ENCODE measurements around the gene NTRK3. TPM values are rescaled to one million over a fixed set of nuclear protein-coding genes. Genes with fewer than 3 reads are reported as not detected.

The NTRK3 gene
- total RNA-seq, 2 experiments from 2014 or later, result not detected

GRCh38 chr15:88246081-88246480 is 10.5 kb downstream of the NTRK3 start:
- no peaks in the 10 kb centered on the region for H3K9me3 Mint-ChIP-seq
- H3K36me3 Mint-ChIP-seq (ENCODE audit: low read depth), result no peaks in the 10 kb centered on the region
- peaks cover 5% of the 10 kb centered on the region for H3K4me1 Mint-ChIP-seq (ENCODE audit: low read depth)
- peaks cover 16% of the 10 kb centered on the region for H3K27me3 Mint-ChIP-seq
- no peak for ATAC-seq
- TF ChIP-seq, protein P1, sequence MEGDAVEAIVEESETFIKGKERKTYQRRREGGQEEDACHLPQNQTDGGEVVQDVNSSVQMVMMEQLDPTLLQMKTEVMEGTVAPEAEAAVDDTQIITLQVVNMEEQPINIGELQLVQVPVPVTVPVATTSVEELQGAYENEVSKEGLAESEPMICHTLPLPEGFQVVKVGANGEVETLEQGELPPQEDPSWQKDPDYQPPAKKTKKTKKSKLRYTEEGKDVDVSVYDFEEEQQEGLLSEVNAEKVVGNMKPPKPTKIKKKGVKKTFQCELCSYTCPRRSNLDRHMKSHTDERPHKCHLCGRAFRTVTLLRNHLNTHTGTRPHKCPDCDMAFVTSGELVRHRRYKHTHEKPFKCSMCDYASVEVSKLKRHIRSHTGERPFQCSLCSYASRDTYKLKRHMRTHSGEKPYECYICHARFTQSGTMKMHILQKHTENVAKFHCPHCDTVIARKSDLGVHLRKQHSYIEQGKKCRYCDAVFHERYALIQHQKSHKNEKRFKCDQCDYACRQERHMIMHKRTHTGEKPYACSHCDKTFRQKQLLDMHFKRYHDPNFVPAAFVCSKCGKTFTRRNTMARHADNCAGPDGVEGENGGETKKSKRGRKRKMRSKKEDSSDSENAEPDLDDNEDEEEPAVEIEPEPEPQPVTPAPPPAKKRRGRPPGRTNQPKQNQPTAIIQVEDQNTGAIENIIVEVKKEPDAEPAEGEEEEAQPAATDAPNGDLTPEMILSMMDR (IDR thresholded peaks at IDR 0.05), result no peak
- no peak overlapping the region for H3K27ac Mint-ChIP-seq
- no peak overlapping the region for H3K4me3 Mint-ChIP-seq
- CTCF ChIA-PET, result interaction anchor here (0.8 to 5.9 kb wide), 16 partner anchors 9 to 1623 kb away, joined by 3 to 64 read pairs (median 4); no protein-coding TSS in a partner anchor
- POLR2A ChIA-PET, result no interaction called here
- no peak for DNase-seq
- intact Hi-C loops (cut with micrococcal nuclease), result loop anchor here (10.0 kb wide), 1 partner anchor 209 kb away; no protein-coding TSS in a partner anchor

GRCh38 chr15:88243895-88244787 is 12.4 kb downstream of the NTRK3 start:
- ChIA-PET CTCF (interaction anchor here (0.6 to 5.9 kb wide), 24 partner anchors 8 to 1630 kb away, joined by 3 to 64 read pairs (median 4); partner anchors contain the start of gene NTRK3), POLR2A (no interaction called here)
- H3K27ac Mint-ChIP-seq, result no peak overlapping the region
- intact Hi-C loops (cut with micrococcal nuclease), result loop anchor here (10.0 kb wide), 1 partner anchor 211 kb away; no protein-coding TSS in a partner anchor
- peaks cover 5% of the 10 kb centered on the region for H3K4me1 Mint-ChIP-seq (ENCODE audit: low read depth)
- H3K4me3 Mint-ChIP-seq, result no peak overlapping the region
- ATAC-seq, result peak; percentile 62
- TF ChIP-seq, protein P1 (IDR thresholded peaks at IDR 0.05), result peak; percentile 81
- DNase-seq, result peak; percentile 33
- H3K9me3 Mint-ChIP-seq, result no peaks in the 10 kb centered on the region
- H3K27me3 Mint-ChIP-seq, result peaks cover 18% of the 10 kb centered on the region
- H3K36me3 Mint-ChIP-seq (ENCODE audit: low read depth), result no peaks in the 10 kb centered on the region

- ATAC-seq, result no peak
- DNase-seq, result no peak
- ChIA-PET POLR2A (no interaction called here), CTCF (interaction anchor here (0.7 to 3.2 kb wide), 9 partner anchors 9 to 212 kb away, joined by 3 to 8 read pairs (median 3); no protein-coding TSS in a partner anchor)
- Mint-ChIP-seq H3K27me3 (peaks cover 18% of the 10 kb centered on the region), H3K9me3 (no peaks in the 10 kb centered on the region), H3K4me3 (no peak overlapping the region), H3K27ac (no peak overlapping the region), H3K4me1 (ENCODE audit: low read depth) (peaks cover 5% of the 10 kb centered on the region), H3K36me3 (ENCODE audit: low read depth) (no peaks in the 10 kb centered on the region)
- intact Hi-C loops (cut with micrococcal nuclease), result loop anchor here (10.0 kb wide), 1 partner anchor 212 kb away; no protein-coding TSS in a partner anchor
- TF ChIP-seq, protein P1 (IDR thresholded peaks at IDR 0.05), result no peak
Measured at GRCh38 chr15:88242586-88243555, 13.7 kb downstream of the NTRK3 start.

DNA sequence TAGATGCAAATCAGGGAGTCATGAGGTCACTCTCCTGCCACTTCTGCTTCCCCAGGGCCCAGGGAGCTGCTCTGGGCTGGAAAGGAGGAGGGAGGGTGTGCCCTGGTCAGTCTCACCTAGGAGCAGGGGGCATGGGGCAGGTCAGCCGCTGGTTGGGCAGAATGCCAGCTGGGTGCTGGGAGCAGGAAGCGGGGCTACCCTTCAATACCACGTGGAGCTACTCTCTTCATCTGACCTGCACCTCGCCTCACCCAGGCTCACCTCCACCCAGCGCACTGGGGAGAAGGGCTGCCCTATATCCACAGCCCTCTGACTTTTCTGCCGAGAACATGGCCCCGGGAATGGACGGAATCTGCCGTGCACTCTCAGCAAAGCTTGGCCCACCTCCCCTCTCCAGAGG is 15.1 kb downstream of the NTRK3 start:
- intact Hi-C loops (cut with micrococcal nuclease), result loop anchor here (10.0 kb wide), 1 partner anchor 213 kb away; no protein-coding TSS in a partner anchor
- Mint-ChIP-seq H3K27me3 (peaks cover 14% of the 10 kb centered on the region), H3K36me3 (ENCODE audit: low read depth) (no peaks in the 10 kb centered on the region), H3K4me3 (no peak overlapping the region), H3K4me1 (ENCODE audit: low read depth) (peaks cover under 1% of the 10 kb centered on the region), H3K9me3 (no peaks in the 10 kb centered on the region), H3K27ac (no peak overlapping the region)
- TF ChIP-seq, protein P1 (IDR thresholded peaks at IDR 0.05), result no peak
- DNase-seq (no peak), ATAC-seq (no peak)
- POLR2A ChIA-PET, result no interaction called here
- CTCF ChIA-PET, result interaction anchor here (1.6 kb wide), 1 partner anchor 209 kb away, joined by 6 read pairs; no protein-coding TSS in a partner anchor
